Endothelial cell of umbilical vein (primary cell): ENCODE data around the gene MMD. TPM values are rescaled to one million over a fixed set of nuclear protein-coding genes. Genes with fewer than 3 reads are reported as not detected.

Experiments used
- BruUV-seq: library from RNA; stranded (reverse); fragments of 400-500 nt; replicated peaks from 2 replicates; lab custom pipeline; 2021; lab: Mats Ljungman, UMichigan
- CTCF ChIA-PET: fragments of 300-600, 350-600 bp; sonication (Branson Sonifier 250); formaldehyde crosslinking; loops from one replicate; lab custom pipeline; 2021; ENCODE audit warnings: antibody characterized with exemption, inconsistent platforms; lab: Charles Lee
- POLR2A ChIA-PET: fragments of 300-600, 350-600 bp; sonication (Branson Sonifier 250); formaldehyde crosslinking; loops from one replicate; lab custom pipeline; 2021; ENCODE audit warnings: antibody characterized with exemption, inconsistent platforms; lab: Charles Lee
- DNase-seq: peaks from one replicate; pipeline ENCODE4 v3.0.0-alpha.2; 2011; ENCODE audit warnings: low read depth, low spot score
- FAIRE-seq: peaks from 2 replicates; lab custom pipeline; 2011; peaks lifted over from hg19 to GRCh38; lab: Jason Lieb, UNC
- H2AFZ ChIP-seq: 2 replicates; pipeline ENCODE4 v1.6.0; 2012; ENCODE audit warnings: low read depth, low read length, control low read depth, inconsistent platforms
- H3K27ac ChIP-seq: 2 replicates; pipeline ENCODE4 v1.5.1; 2011; ENCODE audit warnings: low read depth, mild to moderate bottlenecking, control low read depth, low read length, moderate library complexity; ENCODE audit not compliant: insufficient read depth
- H3K27me3 ChIP-seq, 2 experiments: 2 replicates each; pipeline versions ENCODE4 v1.6.0 to v1.6.1; 2011; ENCODE audit warnings: low read length in 2 of 2, mixed read lengths in 1 of 2; ENCODE audit not compliant: control insufficient read depth in 2 of 2, insufficient read depth in 2 of 2
- H3K36me3 ChIP-seq, 2 experiments: 2 replicates in 1 of 2; 3 replicates in 1 of 2; pipeline ENCODE4 v1.5.1; 2011; ENCODE audit warnings: low read length in 2 of 2, mild to moderate bottlenecking in 1 of 2, moderate library complexity in 1 of 2; ENCODE audit not compliant: control insufficient read depth in 2 of 2, insufficient read depth in 2 of 2; ENCODE audit errors: extremely low read depth in 1 of 2
- H3K4me1 ChIP-seq: 3 replicates; pipeline ENCODE4 v1.5.1; 2011; ENCODE audit warnings: mild to moderate bottlenecking, low read length; ENCODE audit not compliant: control insufficient read depth, insufficient read depth; ENCODE audit errors: extremely low read depth
- H3K4me2 ChIP-seq: 2 replicates; pipeline ENCODE4 v1.6.1; 2011; ENCODE audit warnings: low read length, control low read depth, mixed read lengths; ENCODE audit not compliant: insufficient read depth
- H3K4me3 ChIP-seq, 3 experiments: fragments of 200-600 bp in 1 of 3; sonication (generic), shearing (Covaris generic) in 1 of 3; replicated peaks in 1 of 3; 2 replicates each; pipeline ENCODE4 v1.5.1; 2011 to 2016; ENCODE audit warnings: control low read depth in 3 of 3, low read length in 3 of 3, mild to moderate bottlenecking in 2 of 3, inconsistent platforms in 1 of 3, low read depth in 1 of 3, moderate library complexity in 1 of 3; ENCODE audit not compliant: insufficient read depth in 1 of 3
- H3K79me2 ChIP-seq: 2 replicates; pipeline ENCODE4 v1.6.0; 2012; ENCODE audit warnings: low read length, inconsistent platforms; ENCODE audit not compliant: control insufficient read depth, insufficient read depth
- H3K9ac ChIP-seq: replicated peaks from 2 replicates; pipeline ENCODE3; 2011; ENCODE audit warnings: low read length, control low read depth; ENCODE audit not compliant: insufficient read depth; ENCODE audit errors: extremely low read depth
- H3K9me1 ChIP-seq: replicated peaks from 3 replicates; pipeline ENCODE4 v1.6.0; 2011; ENCODE audit warnings: mild to moderate bottlenecking, low read length; ENCODE audit not compliant: control insufficient read depth, insufficient read depth; ENCODE audit errors: extremely low read depth
- H3K9me3 ChIP-seq: replicated peaks from 2 replicates; pipeline ENCODE4 v1.5.1; 2012; ENCODE audit warnings: low read length, inconsistent platforms; ENCODE audit not compliant: control insufficient read depth, insufficient read depth
- H4K20me1 ChIP-seq: replicated peaks from 2 replicates; pipeline ENCODE3; 2011; ENCODE audit warnings: mild to moderate bottlenecking, low read length; ENCODE audit not compliant: control insufficient read depth, insufficient read depth; ENCODE audit errors: extremely low read depth
- CTCF ChIP-seq, 2 donors: IDR thresholded peaks; 1 replicate in 1 of 2; 2 replicates in 1 of 2; pipeline ENCODE4 v1.5.1; 2011; ENCODE audit warnings: low read length in 2 of 2, mild to moderate bottlenecking in 2 of 2, moderate library complexity in 2 of 2, control low read depth in 1 of 2, inconsistent platforms in 1 of 2, low read depth in 1 of 2; ENCODE audit not compliant: insufficient read depth in 1 of 2; ENCODE audit errors: extremely low read depth in 1 of 2
- EZH2 ChIP-seq: IDR thresholded peaks from 2 replicates; pipeline ENCODE4 v1.6.1; 2012; ENCODE audit warnings: borderline replicate concordance, low read depth, mild to moderate bottlenecking, moderate library complexity, low read length, inconsistent platforms; ENCODE audit not compliant: severe bottlenecking
- FOS ChIP-seq: IDR thresholded peaks from 2 replicates; pipeline ENCODE4 v1.6.1; 2011; ENCODE audit warnings: mild to moderate bottlenecking, low read length, moderate library complexity, borderline replicate concordance; ENCODE audit not compliant: insufficient read depth
- GATA2 ChIP-seq: IDR thresholded peaks from 2 replicates; pipeline ENCODE4 v1.7.0; 2011; ENCODE audit warnings: low read depth, mild to moderate bottlenecking, moderate library complexity, mixed read lengths, low read length; ENCODE audit not compliant: insufficient read length, insufficient read depth
- JUN ChIP-seq: IDR thresholded peaks from 2 replicates; pipeline ENCODE4 v1.6.1; 2011; ENCODE audit warnings: borderline replicate concordance, low read depth; ENCODE audit not compliant: insufficient read length, insufficient read depth
- MYC ChIP-seq: IDR thresholded peaks from one replicate; pipeline ENCODE4 v1.6.1; 2011; ENCODE audit warnings: mild to moderate bottlenecking, low read depth, low read length
- POLR2A ChIP-seq: IDR thresholded peaks from 2 replicates; pipeline ENCODE4 v1.6.1; 2012; ENCODE audit warnings: low read depth, mild to moderate bottlenecking, control low read depth, low read length
- POLR2AphosphoS5 ChIP-seq: IDR thresholded peaks from 2 replicates; pipeline ENCODE4 v1.6.1; 2012; ENCODE audit warnings: low read depth, mild to moderate bottlenecking, control low read depth, low read length, moderate library complexity; ENCODE audit not compliant: insufficient read depth
- dilution Hi-C: fragments of 300-500 bp; cut with MboI; formaldehyde crosslinking; loops from one replicate; pipeline ENCODE4 v1.15.0; 2019; ENCODE audit warnings: low sequenced_read_pairs; ENCODE audit not compliant: extremely low pct_ligation_motif_present
- intact Hi-C: fragments of 100-400 bp; cut with micrococcal nuclease; formaldehyde crosslinking; loops from one replicate; pipeline ENCODE4 v1.10.0; 2022
- polyA plus RNA-seq, 4 experiments: library from polyadenylated mRNA; depleted of rRNA in 3 of 4; stranded (reverse) in 3 of 4; unstranded in 1 of 4; fragments of >200 nt; gene quantifications; 2 replicates each; pipeline versions ENCODE4 v1.2.1 to v1.2.3, GENCODE V29; 2011 to 2012; ENCODE audit warnings: missing spikeins in 1 of 4
- total RNA-seq: library from RNA; stranded (reverse); gene quantifications from 2 replicates; pipeline ENCODE4 v1.2.3, GENCODE V29; 2021
- TF ChIP-seq, protein P1 (sequence below): IDR thresholded peaks from 2 replicates; pipeline ENCODE4 v1.6.1; 2011; ENCODE audit not compliant: insufficient read depth, insufficient read length

MMD gene
- total and polyA plus RNA-seq, 2 donors (not counting 3 experiments of a cell fraction or from before 2014, with no cell fraction given): 5.6 to 9.3 TPM

DNA sequence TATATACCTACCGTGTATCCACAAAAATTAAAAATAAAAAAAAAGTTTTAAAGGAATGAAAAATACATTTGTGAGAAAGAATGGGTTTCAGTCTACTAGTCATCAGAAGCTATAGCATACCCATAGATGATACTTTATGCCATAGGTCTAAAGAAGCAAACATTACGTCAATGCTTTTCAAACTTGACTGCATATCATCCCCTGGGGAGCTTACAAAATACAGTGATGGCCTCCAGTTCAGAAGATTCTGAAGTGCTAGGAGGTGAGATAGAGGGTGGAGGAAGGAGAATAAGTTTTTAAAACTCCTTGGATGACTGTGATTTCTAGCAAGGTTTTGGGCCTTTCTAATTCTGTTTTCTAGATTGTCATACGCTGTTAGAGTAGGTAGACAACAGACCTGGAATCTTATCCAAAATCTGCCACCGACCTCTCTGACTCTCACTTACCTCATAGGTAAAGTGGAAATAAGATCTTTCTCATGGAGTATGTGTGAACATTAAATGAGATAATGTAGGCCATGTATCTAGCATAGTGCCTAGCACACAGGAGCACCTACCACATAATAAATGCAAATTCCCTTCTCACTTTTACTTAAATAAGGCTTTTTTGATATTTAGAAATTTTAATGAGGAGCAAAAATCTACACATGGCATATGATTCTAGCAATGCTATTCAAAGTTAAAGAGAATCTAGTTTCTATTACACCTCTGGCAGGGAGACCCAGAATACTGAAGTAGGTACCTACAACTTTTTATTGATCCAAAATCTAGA is 12.4 kb downstream of the MMD start:
- DNase-seq (no peak), FAIRE-seq (no peak)
- H3K9ac ChIP-seq: no peak overlapping the region
- intact Hi-C loops: no loop called here
- H2AFZ ChIP-seq: no peak overlapping the region
- POLR2A ChIA-PET: no interaction called here
- no peak overlapping the region for H3K4me2 ChIP-seq
- H3K79me2 ChIP-seq: no peaks in the 10 kb centered on the region
- no peaks in the 10 kb centered on the region for H4K20me1 ChIP-seq
- H3K4me1 ChIP-seq: no peaks in the 10 kb centered on the region
- BruUV-seq: no TSS peak
- H3K27me3 ChIP-seq: no peaks in the 10 kb centered on the region
- H3K9me3 ChIP-seq: no peaks in the 10 kb centered on the region
- dilution Hi-C loops: no loop called here
- no peak overlapping the region for H3K27ac ChIP-seq
- peaks cover 0 to 2% of the 10 kb centered on the region in 2 experiments for H3K36me3 ChIP-seq
- CTCF ChIA-PET: interaction anchor here (0.8 kb wide), 1 partner anchor 103 kb away, joined by 3 read pairs; no protein-coding TSS in a partner anchor
- H3K4me3 ChIP-seq: no peak overlapping the region
- no peak for TF ChIP-seq EZH2
- TF ChIP-seq FOS: no peak
- TF ChIP-seq, protein P1, sequence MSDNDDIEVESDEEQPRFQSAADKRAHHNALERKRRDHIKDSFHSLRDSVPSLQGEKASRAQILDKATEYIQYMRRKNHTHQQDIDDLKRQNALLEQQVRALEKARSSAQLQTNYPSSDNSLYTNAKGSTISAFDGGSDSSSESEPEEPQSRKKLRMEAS: no peak
- no peak for TF ChIP-seq JUN
- no peak for TF ChIP-seq POLR2AphosphoS5
- TF ChIP-seq CTCF (IDR thresholded peaks at IDR 0.05; ENCODE audit: extremely low read depth in 1 of 2, insufficient read depth in 1 of 2, low read depth in 1 of 2, low read length in 2 of 2): no peak
- no peak for TF ChIP-seq POLR2A
- no peak for TF ChIP-seq MYC
- no peak for TF ChIP-seq GATA2
- H3K9me1 ChIP-seq: no peaks in the 10 kb centered on the region
